Effector memory CD4-positive, alpha-beta T cell (primary cell): ENCODE data around the gene CRTC3.
A peak's percentile ranks its signal among the peaks of the same experiment; 100 is the strongest.

Source experiments
- DNase-seq, 3 donors: peaks; one replicate each; pipeline ENCODE4 v3.0.0-alpha.2; 2020
- H3K27ac ChIP-seq: 2 replicates; pipeline ENCODE4 v1.7.0; 2013; ENCODE audit warnings: mild to moderate bottlenecking, low read length, moderate library complexity; ENCODE audit not compliant: insufficient read depth, poor library complexity, severe bottlenecking
- H3K27me3 ChIP-seq: replicated peaks from 2 replicates; pipeline ENCODE4 v1.7.0; 2013; ENCODE audit warnings: mild to moderate bottlenecking, low read length; ENCODE audit not compliant: insufficient read depth, control insufficient read depth, poor library complexity, severe bottlenecking
- H3K36me3 ChIP-seq: 2 replicates; pipeline ENCODE4 v1.7.0; 2013; ENCODE audit warnings: mild to moderate bottlenecking, low read length, moderate library complexity; ENCODE audit not compliant: control insufficient read depth, insufficient read depth
- H3K4me1 ChIP-seq: 2 replicates; pipeline ENCODE4 v1.7.0; 2013; ENCODE audit warnings: low read length, mild to moderate bottlenecking; ENCODE audit not compliant: control insufficient read depth, insufficient read depth, poor library complexity, severe bottlenecking
- H3K4me3 ChIP-seq: 2 replicates; pipeline ENCODE4 v1.7.0; 2013; ENCODE audit warnings: low read length, low read depth, mild to moderate bottlenecking; ENCODE audit not compliant: insufficient read depth, poor library complexity, severe bottlenecking
- H3K9me3 ChIP-seq: 2 replicates; pipeline ENCODE4 v1.7.0; 2013; ENCODE audit warnings: mild to moderate bottlenecking, low read length, moderate library complexity; ENCODE audit not compliant: control insufficient read depth

Gene CRTC3

GRCh38 chr15:90617171-90617570, 87.4 kb downstream of the CRTC3 start:
- no peak for DNase-seq
- Histone ChIP-seq H3K4me1 (peaks cover 14% of the 10 kb centered on the region), H3K27ac (no peak overlapping the region), H3K9me3 (no peaks in the 10 kb centered on the region), H3K4me3 (no peak overlapping the region), H3K36me3 (peaks cover 9% of the 10 kb centered on the region), H3K27me3 (no peaks in the 10 kb centered on the region)

- Histone ChIP-seq H3K4me1 (peaks cover 14% of the 10 kb centered on the region), H3K36me3 (peaks cover 9% of the 10 kb centered on the region), H3K4me3 (no peak overlapping the region), H3K27me3 (no peaks in the 10 kb centered on the region), H3K9me3 (no peaks in the 10 kb centered on the region), H3K27ac (no peak overlapping the region)
- DNase-seq, result no peak
Measured at GRCh38 chr15:90617668-90618097, 88.0 kb downstream of the CRTC3 start.

GRCh38 chr15:90618330-90619125, 88.8 kb downstream of the CRTC3 start:
- Histone ChIP-seq H3K36me3 (peaks cover 17% of the 10 kb centered on the region), H3K27ac (no peak overlapping the region)

GRCh38 chr15:90619468-90619867, 89.7 kb downstream of the CRTC3 start:
- H3K27ac ChIP-seq, result no peak overlapping the region
- H3K4me3 ChIP-seq, result no peak overlapping the region
- no peaks in the 10 kb centered on the region for H3K9me3 ChIP-seq
- no peaks in the 10 kb centered on the region for H3K27me3 ChIP-seq
- DNase-seq, result no peak
- peaks cover 24% of the 10 kb centered on the region for H3K36me3 ChIP-seq
- peaks cover 14% of the 10 kb centered on the region for H3K4me1 ChIP-seq

More at GRCh38 chr15:90618330-90619125, 88.8 kb downstream of the CRTC3 start:
- no peaks in the 10 kb centered on the region for H3K27me3 ChIP-seq
- H3K4me1 ChIP-seq, result peaks cover 14% of the 10 kb centered on the region
- no peaks in the 10 kb centered on the region for H3K9me3 ChIP-seq
- no peak overlapping the region for H3K4me3 ChIP-seq
- no peak for DNase-seq

GRCh38 chr15:90619939-90620338, 90.2 kb downstream of the CRTC3 start:
- H3K36me3 ChIP-seq, result peaks cover 24% of the 10 kb centered on the region
- DNase-seq, result no peak
- peak overlapping the region; percentile 28 for H3K27ac ChIP-seq

GRCh38 chr15:90620379-90621067, 90.8 kb downstream of the CRTC3 start:
- Histone ChIP-seq H3K27me3 (no peaks in the 10 kb centered on the region), H3K4me3 (no peak overlapping the region), H3K4me1 (peaks cover 14% of the 10 kb centered on the region), H3K36me3 (peaks cover 23% of the 10 kb centered on the region), H3K27ac (no peak overlapping the region), H3K9me3 (no peaks in the 10 kb centered on the region)
- no peak for DNase-seq

More at GRCh38 chr15:90619939-90620338, 90.2 kb downstream of the CRTC3 start:
- Histone ChIP-seq H3K4me1 (peaks cover 14% of the 10 kb centered on the region), H3K4me3 (no peak overlapping the region), H3K9me3 (no peaks in the 10 kb centered on the region), H3K27me3 (no peaks in the 10 kb centered on the region)

DNA sequence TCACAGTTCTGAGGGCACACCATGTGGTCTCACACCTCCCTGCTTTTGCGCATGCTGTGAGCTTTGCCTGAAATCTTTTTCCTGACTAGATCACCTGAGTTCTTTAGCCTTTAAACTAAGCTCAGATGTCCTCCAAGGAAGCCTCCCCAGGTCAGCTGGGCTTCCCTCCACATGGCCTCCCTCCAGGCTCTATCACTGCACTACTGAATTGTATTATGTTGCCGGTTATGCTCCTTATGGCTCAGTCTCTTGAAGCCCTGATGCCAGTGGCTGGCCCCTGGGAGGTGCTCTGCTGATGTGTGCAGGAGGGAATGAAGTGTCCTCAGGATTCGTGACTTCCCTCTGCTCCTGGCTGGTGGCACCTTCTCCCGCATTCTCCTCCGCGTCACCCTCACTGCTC, 94.1 kb downstream of the CRTC3 start:
- H3K9me3 ChIP-seq, result no peaks in the 10 kb centered on the region
- DNase-seq, result no peak
- no peak overlapping the region for H3K27ac ChIP-seq
- H3K4me1 ChIP-seq, result peaks cover 14% of the 10 kb centered on the region
- no peak overlapping the region for H3K4me3 ChIP-seq
- H3K36me3 ChIP-seq, result peaks cover 40% of the 10 kb centered on the region
- no peaks in the 10 kb centered on the region for H3K27me3 ChIP-seq

DNA sequence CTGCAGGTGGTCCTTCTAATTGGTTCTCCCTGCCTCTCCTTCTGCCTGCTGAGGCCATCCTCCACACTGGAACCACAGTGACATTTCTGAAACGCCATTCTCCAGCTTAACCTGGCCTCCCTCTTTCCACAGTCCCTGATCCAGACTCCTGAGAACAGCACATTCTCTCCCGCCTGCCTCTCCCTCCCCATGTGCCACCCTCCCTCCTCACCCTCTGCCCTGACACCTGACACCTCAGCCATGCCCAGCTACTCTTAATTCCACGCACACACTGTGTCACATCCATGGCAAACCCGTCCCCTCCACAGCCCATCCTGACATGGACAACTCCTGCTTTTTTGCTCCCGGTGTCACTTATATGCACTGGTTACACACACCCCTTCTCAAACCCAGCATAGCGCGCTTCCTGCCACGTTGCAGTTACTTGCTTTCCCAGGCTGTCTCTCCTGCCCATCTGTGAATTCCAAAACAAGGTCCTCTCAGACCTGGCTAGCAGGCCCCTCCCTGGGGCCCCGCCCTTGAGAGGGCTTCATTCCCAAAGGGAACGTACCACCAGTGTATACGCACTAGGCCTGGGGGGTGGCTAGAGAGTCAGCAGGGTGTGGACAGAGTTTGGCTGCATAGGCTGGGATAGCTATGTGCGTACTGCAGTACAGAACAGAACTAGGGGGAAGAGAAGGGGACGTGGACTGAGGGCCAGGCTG, 94.7 kb downstream of the CRTC3 start:
- Histone ChIP-seq H3K9me3 (no peaks in the 10 kb centered on the region), H3K27me3 (no peaks in the 10 kb centered on the region), H3K4me3 (no peak overlapping the region), H3K36me3 (peaks cover 46% of the 10 kb centered on the region), H3K27ac (no peak overlapping the region), H3K4me1 (peaks cover 14% of the 10 kb centered on the region)
- DNase-seq, result no peak

DNA sequence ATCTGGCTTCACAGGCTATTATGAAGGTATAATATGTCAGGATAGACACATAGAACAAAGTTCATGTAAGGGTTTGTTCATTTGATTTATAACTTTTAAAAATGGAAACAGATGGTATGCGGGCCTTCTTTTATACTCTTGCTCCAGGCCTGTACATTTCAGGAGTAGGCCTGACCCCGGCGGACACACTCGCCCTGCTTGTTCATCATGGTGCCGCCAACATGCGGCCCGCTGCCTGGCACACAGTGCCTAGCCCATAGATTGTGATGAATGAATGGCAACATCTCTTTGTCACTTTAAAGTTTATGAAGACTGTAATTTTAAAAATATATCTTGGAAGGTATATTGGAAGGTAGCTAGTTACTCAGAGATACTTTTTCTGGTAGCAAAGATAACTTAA, 95.3 kb downstream of the CRTC3 start:
- H3K4me1 ChIP-seq, result peaks cover 8% of the 10 kb centered on the region
- H3K36me3 ChIP-seq, result peaks cover 52% of the 10 kb centered on the region
- no peak for DNase-seq
- no peak overlapping the region for H3K4me3 ChIP-seq
- no peaks in the 10 kb centered on the region for H3K27me3 ChIP-seq
- no peak overlapping the region for H3K27ac ChIP-seq
- H3K9me3 ChIP-seq, result no peaks in the 10 kb centered on the region

- H3K27ac ChIP-seq, result no peak overlapping the region
- no peak overlapping the region for H3K4me3 ChIP-seq
- no peaks in the 10 kb centered on the region for H3K27me3 ChIP-seq
- no peaks in the 10 kb centered on the region for H3K4me1 ChIP-seq
- DNase-seq, result no peak
- H3K36me3 ChIP-seq, result peaks cover 75% of the 10 kb centered on the region
- no peaks in the 10 kb centered on the region for H3K9me3 ChIP-seq
Measured at GRCh38 chr15:90629217-90629616, 99.5 kb downstream of the CRTC3 start.
